K562 (cell line): ENCODE measurements around the gene CLCF1. TPM values are rescaled to one million over a fixed set of nuclear protein-coding genes. Genes with fewer than 3 reads are reported as not detected.
A peak's percentile ranks its signal among the peaks of the same experiment; 100 is the strongest.

ENCODE experiments used
- BRD4 ChIP-seq: fragments of 200-600 bp; sonication (generic); IDR thresholded peaks from 2 replicates; pipeline ENCODE4 v1.6.1; 2017; ENCODE audit warnings: inconsistent platforms
- E2F6 ChIP-seq, 2 experiments: IDR thresholded peaks; 2 replicates each; pipeline ENCODE4 v1.6.1; 2011; ENCODE audit warnings: borderline replicate concordance in 1 of 2, control low read depth in 1 of 2, low read depth in 1 of 2, low read length in 1 of 2, mild to moderate bottlenecking in 1 of 2, mixed read lengths in 1 of 2, moderate library complexity in 1 of 2; ENCODE audit not compliant: insufficient read depth in 1 of 2, insufficient read length in 1 of 2, poor library complexity in 1 of 2, severe bottlenecking in 1 of 2; ENCODE audit errors: extremely low read depth in 1 of 2
- E4F1 ChIP-seq: fragments of 250-450 bp; sonication (Bioruptor Pico); IDR thresholded peaks from 2 replicates; pipeline ENCODE4 v1.5.0; 2021; ENCODE audit warnings: mild to moderate bottlenecking, borderline replicate concordance
- ERF ChIP-seq: fragments of 450-650 bp; formaldehyde crosslinking; IDR thresholded peaks from 2 replicates; pipeline ENCODE4 v1.4.0; 2020; ENCODE audit warnings: mild to moderate bottlenecking, mixed read lengths
- ETV1 ChIP-seq: fragments of 450-650 bp; conservative IDR thresholded peaks from 2 replicates; pipeline ENCODE4 v1.6.1; 2016; ENCODE audit warnings: missing genetic modification characterization, control low read depth, low read depth, missing compliant biosample characterization
- NR2C2 ChIP-seq, 2 experiments: fragments of 200-800 bp in 1 of 2; sonication (Bioruptor generic) in 1 of 2; sonication (generic) in 1 of 2; formaldehyde crosslinking in 1 of 2; IDR thresholded peaks; 2 replicates each; pipeline versions ENCODE4 v1.6.1 to v1.8.0; 2016 to 2022; ENCODE audit warnings: mild to moderate bottlenecking in 1 of 2, missing compliant biosample characterization in 1 of 2, missing genetic modification characterization in 1 of 2, missing genetic modification reagents in 1 of 2
- PHF8 ChIP-seq: fragments of 200-600 bp; sonication (generic); IDR thresholded peaks from 2 replicates; pipeline ENCODE4 v1.6.1; 2012; ENCODE audit warnings: mixed run types, mild to moderate bottlenecking, inconsistent platforms, low read length, moderate library complexity, borderline replicate concordance
- PRDM10 ChIP-seq: fragments of 450-650 bp; IDR thresholded peaks from 2 replicates; pipeline ENCODE4 v1.6.1; 2018; ENCODE audit not compliant: partially characterized antibody
- SETDB1 ChIP-seq: IDR thresholded peaks from one replicate; pipeline ENCODE4 v1.6.1; 2012; ENCODE audit warnings: low read length, control low read depth, inconsistent platforms
- SRSF1 ChIP-seq: fragments of 200-400 bp; formaldehyde crosslinking; IDR thresholded peaks from 2 replicates; pipeline ENCODE4 v1.6.1; 2017; ENCODE audit warnings: mild to moderate bottlenecking, low read depth, low read length, moderate library complexity
- THAP12 ChIP-seq: fragments of 250-450 bp; sonication (Bioruptor Pico); IDR thresholded peaks from 2 replicates; pipeline ENCODE4 v1.9.0; 2021; ENCODE audit warnings: mild to moderate bottlenecking, inconsistent platforms
- THRA ChIP-seq: fragments of 450-650 bp; IDR thresholded peaks from 2 replicates; pipeline ENCODE4 v1.6.1; 2017; ENCODE audit warnings: mild to moderate bottlenecking, moderate library complexity
- TSC22D4 ChIP-seq: fragments of 450-650 bp; IDR thresholded peaks from 2 replicates; pipeline ENCODE4 v1.6.1; 2016; ENCODE audit warnings: missing genetic modification characterization, missing biosample characterization, control low read depth
- polyA plus RNA-seq, 8 experiments: library from polyadenylated mRNA; depleted of rRNA in 4 of 8; stranded (reverse) in 5 of 8; unstranded in 3 of 8; fragments of >200 nt; fragmentation: Nextera tagmentation in 2 of 8; fragmentation: Illumina TruSeq in 1 of 8; extraction: Ambion mirVana in 2 of 8; extraction: Trizol in 1 of 8; gene quantifications; 2 replicates each; pipeline versions ENCODE4 v1.2.1 to v1.2.3, GENCODE V29; 2011 to 2014; ENCODE audit warnings: inconsistent platforms in 1 of 8, missing spikeins in 1 of 8
- total RNA-seq, 7 experiments: library from RNA; depleted of rRNA in 6 of 7; stranded (reverse); fragments of >200 nt in 6 of 7; fragmentation: Illumina TruSeq in 2 of 7; extraction: Trizol in 2 of 7; gene quantifications; 2 replicates each; pipeline versions ENCODE4 v1.2.1 to v1.2.3, GENCODE V29; 2011 to 2021; ENCODE audit warnings: low replicate concordance in 1 of 7

The CLCF1 gene
- total and polyA plus RNA-seq, 9 of the 15 experiments (the other 6 are each of a cell fraction or from before 2014, with no cell fraction given) = 0.49 to 5.8 (median 3.0) TPM

GRCh38 chr11:67317205-67317887 lies 56.1 kb downstream of the CLCF1 start (continued):
- TF ChIP-seq E4F1 (CRISPR knock-in tag) (no peak), E2F6 (IDR thresholded peaks at IDR 0.05; ENCODE audit: borderline replicate concordance in 1 of 2, extremely low read depth in 1 of 2, insufficient read depth in 1 of 2, insufficient read length in 1 of 2, low read depth in 1 of 2, low read length in 1 of 2, poor library complexity in 1 of 2, severe bottlenecking in 1 of 2) (peak; percentile 61 to 79), NR2C2 (CRISPR knock-in tag; IDR thresholded peaks at IDR 0.05) (no peak), NR2C2 (tag; IDR thresholded peaks at IDR 0.05) (peak; percentile 18; the same call in 1 of the 2 replicates), BRD4 (no peak), PRDM10 (peak; percentile 61), THAP12 (CRISPR knock-in tag) (peak; percentile 30; the same call in 1 of the 2 replicates), SETDB1 (no peak), TSC22D4 (tag) (no peak), ETV1 (tag) (peak; percentile 70; the same call in 1 of the 2 replicates), PHF8 (peak; percentile 81; the same call in 1 of the 2 replicates), SRSF1 (no peak), THRA (no peak), ERF (CRISPR knock-in tag) (peak; percentile 5; the same call in 1 of the 2 replicates)
